Lung microvascular endothelial cell (primary cell): ENCODE measurements around the gene MALL. TPM values are rescaled to one million over a fixed set of nuclear protein-coding genes. Genes with fewer than 3 reads are reported as not detected.
"Not testable (repeated sequence)": the region's sequence is repeated elsewhere in the genome, so short reads cannot be mapped to it uniquely, and the experiment has no call there.

Source experiments
- DNase-seq, 2 donors: peaks; one replicate each; pipeline versions ENCODE4 v3.0.0 to v3.0.0-alpha.2; 2010; ENCODE audit warnings: low read depth in 2 of 2
- total RNA-seq: library from RNA; depleted of rRNA; stranded (reverse); fragments of >200 nt; gene quantifications from 2 replicates; pipeline ENCODE4 v1.2.1, GENCODE V29; 2014

The MALL gene
- total RNA-seq, 1 donor from 2014 or later: 13.7 TPM

DNA sequence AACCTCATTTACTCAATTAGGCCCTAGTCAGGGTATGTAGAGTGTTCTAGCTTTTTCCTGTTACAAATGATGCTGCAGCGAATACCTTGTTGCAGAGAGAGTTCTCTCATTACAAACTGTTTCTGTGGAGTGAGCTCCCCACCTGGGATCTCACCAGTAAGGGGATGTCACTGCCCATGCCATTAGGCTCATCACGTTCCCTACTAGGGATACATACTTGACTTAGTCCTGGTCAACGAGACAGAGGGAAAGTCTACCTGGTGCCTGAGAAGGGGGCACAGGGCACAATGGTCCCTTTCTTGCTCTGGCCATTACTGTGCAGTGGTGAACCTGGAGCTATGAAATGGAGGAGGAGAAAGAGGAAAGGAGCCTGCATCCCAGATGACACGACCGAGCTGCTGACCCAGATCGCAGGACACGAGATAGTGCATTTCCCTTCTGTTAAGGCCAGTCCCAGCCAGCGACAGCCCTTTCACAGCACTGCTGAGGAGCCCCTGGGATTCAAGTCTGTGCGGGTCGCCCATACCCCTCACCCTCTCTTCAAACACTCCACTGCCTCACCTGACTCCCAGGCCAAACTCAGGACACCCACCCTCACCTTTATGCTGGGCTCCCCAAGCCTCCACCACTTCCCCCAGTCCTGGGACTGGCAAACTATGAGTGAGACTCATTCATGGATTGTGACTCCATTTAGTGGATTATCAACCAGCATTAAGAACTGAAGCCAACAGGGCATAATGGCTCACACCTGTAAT, 16.0 kb downstream of the MALL start:
- DNase-seq: no peak

DNA sequence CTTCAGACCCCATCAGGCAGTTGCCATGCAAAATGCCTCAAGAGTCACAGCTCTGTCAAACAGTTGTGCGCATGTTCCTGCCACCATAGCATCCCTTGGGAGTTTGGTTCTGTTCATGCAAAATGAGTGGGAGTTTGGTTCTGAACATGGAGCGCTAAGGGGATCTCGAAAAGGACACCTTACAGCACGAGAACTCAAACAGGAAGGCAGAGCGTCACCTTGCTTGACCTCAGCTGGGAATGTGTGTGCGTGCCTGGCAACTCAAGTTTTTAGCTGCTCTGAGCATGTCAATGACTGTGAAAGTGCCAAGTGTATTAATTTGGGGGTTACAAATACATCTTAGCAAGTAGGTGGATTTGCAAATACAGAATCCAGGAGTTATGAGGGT, 16.6 kb downstream of the MALL start:
- DNase-seq: peak; percentile 67 to 74

DNA sequence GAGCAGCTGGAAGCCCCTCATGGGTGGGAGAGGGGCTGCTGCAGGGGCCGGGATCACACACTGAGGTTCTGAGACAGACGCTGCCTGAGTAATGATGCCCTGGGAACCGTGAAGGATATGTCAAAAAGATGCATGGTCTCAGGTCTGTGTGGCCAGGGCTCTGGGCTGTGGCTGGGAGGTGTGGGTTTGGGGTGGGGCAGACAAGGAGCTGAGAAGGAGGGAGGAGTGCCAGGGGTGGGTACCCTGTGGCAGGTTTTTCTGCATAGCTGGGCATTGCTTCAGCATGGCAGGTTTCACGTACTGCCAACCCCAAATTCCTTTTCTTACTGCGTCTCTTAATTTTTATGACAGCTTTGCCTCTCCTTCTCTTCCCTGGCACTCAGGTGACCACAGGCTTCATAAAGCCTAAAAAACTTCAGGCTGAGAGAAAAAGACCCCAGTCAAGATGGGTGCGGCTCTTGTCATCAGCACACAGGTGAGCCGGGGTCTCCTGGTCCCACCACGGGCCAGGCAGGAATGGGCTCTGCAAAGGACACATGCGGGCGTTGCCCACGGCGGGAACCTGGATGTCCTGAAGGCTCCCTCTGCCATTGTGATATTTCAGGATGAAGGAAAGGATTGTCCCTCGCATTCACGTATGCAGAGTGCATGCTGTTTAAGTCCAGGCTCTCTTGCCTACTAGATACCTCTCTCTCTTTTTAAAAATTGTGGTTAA, 18.0 kb downstream of the MALL start:
- DNase-seq: no peak

DNA sequence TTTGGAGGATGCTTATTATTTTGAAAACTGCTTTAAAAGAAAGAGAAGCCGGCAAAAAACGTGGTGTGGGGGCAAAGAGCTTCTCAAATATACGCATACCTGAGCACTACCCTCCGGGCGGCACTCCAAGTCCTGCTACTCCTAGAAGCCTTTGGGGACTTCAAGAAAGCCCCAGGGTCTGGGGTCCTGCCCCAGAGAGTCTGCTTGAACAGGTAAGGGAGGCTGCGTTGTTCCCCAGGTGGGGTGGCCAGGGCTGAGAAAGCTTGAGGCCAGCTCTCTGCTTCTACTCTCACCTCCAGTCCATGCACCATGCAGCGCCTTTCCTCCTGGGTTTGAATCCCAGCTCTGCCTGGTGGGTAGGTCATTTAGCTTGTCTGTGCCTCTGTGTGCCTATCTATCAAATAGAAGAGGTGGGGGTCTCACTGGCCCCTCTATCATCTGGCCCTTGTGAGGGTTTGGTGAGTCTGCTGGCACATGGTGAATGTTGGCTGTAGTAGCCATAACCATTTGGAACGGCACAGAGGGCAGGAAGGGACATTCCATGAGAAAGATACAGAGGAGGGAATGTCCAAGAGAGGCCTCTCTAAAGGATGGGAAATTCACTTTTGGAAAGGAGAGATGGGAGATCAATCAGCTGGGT, 19.5 kb downstream of the MALL start:
- no peak for DNase-seq

DNA sequence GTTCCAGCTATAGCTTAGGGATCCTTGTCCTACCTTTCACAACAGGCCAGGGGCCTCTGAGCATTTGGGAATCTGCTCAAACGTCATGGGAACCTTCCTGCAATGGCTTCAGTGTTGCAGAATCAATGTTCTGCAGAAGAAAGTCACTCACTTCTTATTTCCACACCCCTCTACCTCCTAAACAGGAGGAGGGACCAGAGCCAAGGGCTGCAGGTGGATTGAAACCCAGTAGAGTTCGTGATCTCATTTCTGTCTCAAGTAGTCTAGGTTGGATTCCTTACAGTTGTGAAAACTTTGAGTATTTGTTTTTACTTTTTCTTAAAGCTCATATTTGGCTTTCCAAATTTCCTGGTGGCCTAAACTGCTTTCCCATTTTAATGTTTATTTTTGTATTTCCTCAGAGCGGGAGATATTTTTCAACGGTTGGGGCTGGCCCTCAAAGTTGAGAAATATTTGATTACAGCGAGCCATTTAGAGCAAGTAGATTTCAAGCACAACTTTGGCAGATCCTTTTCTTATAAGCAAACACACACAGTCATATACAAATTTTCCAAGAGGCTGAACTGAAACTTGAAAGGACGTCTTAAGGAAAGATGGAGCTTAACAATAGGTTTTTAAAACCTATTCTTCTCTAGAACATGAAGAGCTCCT, 20.6 kb downstream of the MALL start:
- DNase-seq: not testable (repeated sequence)

DNA sequence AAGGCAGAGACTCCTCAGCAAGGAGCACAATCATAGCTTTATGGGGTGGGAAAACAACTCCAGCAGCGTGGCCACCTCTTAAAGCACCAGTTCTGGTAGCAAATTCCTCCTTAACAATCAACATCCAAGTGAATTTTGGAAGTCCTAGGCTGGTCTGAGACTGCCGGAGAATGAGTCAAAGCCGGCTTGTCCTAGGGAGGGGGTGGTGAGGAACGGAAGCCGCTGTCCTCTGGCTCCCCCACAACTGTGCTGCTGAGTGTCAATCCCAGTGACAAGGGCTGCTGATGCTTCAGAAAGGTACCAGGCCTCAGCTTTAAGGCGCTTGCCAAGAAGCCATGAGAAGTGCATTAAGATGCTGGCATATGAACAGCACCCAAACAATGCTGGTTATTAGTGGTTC, 21.7 kb downstream of the MALL start:
- DNase-seq: not testable (repeated sequence)

DNA sequence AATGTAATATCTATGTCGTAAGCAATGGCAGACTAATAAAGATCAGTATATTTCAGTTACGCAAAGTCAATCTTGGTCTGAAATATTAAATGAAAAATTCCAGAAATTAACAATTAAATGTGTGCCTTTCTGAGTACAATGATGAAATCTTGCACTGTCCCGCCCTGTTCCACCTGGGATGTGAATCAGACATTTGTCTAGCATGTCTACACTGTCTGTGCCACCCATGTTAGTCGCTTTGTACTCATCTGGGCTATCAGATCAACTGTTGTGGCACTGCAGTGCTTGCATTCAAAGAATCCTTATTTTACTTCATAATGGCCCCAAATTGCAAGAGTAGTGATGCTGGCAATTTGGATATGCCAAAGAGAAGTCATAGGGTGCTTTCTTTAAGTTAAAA, 25.5 kb downstream of the MALL start:
- DNase-seq: not testable (repeated sequence)

DNA sequence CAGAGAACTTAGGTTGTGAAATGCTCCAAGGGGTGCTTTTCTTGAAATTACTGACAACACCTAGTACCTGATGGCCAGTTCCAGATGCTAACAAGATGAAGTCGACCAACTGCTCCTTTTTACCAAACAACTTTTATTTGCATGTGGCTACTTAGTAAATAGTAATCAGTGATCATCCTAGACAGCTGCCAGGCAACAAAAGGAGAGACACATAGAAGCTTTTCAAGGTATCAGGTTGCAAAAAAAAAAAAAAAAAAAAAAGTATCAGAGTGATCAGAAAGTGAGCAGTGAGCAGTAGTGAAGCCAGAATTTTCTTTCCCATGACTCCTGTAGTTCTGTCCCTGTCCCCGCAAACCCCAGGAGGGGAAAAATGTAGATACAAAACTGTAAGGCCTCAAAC, 31.9 kb downstream of the MALL start:
- DNase-seq: not testable (repeated sequence)

DNA sequence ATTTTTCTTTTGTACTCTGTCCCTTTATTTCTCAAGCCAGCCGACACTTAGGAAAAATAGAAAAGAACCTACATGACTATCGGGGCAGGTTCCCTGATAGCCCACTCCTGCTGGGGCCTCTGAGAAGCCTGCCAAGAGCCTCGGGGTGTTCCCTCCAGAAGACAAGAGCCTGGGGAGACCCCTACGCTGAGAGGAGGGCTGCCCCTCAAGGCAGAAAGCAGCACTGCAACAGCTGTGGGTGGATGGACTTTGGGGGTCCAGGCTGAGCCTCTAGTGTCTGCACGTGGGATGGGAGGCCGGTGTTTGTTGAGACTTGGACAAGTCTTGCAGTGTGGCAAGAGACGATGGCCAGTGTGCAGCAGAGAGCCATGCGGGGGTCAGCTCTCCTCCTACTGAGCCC, 32.5 kb downstream of the MALL start:
- not testable (repeated sequence) for DNase-seq

DNA sequence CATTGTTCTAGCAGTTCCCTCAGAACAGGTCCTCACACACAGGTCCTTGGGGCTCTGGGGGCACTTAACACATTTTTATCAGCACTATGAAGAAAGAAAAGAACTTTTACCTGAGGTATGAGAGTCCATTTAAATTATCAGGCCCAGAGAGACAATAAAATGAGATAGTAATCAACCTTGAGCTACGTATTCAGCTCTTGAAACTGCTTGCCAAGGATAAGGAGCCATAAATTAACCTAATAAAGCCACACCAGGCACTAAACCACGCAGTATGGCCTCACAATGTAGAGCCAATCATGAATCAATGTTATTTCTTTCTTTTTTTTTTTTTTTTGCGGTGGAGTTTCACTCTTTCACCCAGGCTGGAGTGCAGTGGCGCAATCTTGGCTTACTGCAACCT, 37.5 kb downstream of the MALL start:
- not testable (repeated sequence) for DNase-seq

DNA sequence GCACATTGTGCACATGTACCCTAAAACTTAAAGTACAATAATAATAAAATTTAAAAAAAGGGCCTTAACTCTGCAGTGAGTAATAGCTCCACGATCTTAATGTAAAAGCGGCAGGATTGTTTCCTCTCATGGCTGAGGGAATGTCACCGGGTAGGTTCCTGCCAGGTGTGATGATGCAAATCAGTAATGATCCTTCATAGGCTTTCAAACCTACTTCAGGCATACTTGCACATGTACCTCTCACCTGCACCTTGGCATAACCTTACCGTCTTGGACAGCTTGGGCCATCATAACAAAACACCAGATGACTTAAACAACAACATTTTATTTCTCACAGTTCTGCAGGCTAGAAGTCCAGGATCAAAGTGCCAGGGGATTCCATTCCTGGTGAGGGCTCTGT, 39.7 kb downstream of the MALL start:
- not testable (repeated sequence) for DNase-seq

DNA sequence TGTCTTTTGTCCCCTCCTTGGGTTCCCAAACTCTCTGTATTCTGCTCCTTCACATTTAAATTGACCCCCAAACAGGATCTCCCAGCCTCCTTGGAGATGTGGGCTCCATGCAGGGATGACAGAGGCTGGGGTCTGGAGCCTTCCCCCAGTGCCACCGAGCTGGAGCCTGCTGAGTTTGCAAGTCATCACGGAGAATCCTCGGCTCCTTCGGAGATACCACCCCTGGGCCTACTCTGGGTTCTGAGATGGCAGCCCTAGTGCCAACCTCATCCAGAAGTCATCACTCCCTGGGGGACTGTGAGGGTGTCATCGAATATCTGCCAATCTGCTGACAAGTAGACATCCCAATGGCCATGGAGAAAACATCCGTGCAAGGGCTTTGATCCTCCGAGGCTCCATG, 45.8 kb downstream of the MALL start:
- DNase-seq: peak; percentile 0

DNA sequence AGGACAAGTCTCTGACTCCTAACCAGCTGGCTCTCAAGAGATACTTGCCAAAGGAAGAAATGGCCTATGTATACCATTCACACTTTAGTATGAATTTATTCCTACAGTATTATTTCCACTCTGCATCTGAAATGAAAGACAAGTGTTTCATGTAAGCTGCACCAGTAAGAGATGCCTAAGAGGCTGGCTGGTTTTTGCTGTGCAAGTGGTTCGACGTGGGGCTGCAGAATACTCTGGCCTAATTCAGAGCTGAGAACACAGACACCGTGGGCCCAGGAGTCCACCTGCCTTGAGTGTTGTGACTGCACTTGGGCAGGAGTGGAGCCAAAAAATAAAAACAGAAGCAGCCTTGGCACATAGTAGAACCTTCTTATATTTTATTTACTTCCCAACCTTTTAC, 47.5 kb downstream of the MALL start:
- DNase-seq: peak; percentile 0

DNA sequence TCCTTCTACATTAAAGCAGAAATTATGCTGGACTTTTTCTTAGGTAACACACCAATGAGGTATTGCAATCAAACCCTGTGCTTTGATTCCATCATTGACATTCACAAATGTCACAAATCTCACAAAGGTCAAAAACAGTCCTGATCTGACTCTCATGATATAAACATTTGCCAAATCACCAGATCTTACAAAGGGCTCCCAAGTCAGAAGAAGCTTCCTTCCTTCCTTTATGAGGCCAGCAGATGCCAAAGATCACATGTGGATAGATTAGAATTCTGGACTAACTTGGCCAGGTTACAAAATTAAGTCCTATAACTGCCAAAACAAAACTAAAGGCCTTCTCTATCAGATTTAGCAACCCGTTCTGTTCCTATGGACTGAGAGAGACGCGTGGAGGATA, 53.3 kb downstream of the MALL start:
- DNase-seq: not testable (repeated sequence)

DNA sequence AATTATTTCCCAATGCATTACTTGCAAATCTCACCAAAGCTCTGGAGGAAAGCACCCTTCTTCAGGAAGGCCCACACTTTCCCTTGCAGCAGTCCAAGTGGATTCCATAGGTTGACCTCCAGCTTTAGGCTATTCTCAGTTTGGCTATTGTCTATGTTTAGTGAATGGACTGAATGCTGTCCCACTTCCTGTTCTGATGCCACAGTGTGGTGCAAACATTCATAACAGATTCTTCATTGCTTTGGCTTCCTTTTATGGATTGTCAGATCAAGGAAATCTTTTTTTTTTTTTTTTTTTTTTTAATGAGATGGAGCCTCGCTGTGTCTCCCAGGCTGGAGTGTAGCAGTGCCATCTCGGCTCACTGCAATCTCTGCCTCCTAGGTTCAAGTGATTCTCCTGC, 55.1 kb downstream of the MALL start:
- not testable (repeated sequence) for DNase-seq

DNA sequence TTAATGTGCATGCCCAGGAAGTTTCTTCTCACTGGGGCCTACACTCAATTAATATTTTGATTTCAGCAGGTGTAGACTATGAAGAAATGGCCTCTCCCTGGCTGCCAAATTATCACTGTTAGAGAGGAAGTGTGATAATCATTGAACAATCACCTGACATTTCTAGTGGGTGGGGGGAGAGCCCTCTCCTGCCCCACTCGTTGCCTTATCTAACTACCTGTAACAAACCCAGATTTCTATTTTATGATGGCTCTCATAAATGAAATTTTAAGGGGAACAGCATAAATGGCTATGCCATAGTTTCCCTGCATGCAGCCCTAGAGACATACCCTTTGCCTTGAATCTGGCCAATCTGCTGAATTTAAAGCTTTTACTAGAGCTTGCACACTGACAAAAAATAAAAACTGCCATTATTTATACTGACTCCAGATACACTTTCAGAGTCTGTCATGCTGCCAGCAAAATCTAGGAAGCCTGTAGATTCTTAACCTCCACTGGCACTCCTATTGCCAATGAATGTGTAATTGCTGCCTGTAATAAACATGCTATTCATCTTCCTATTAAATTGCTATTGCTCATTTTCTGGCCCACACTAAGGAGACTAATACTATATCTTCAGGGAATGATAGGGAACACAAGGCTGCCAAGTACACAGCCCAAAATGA, 55.8 kb downstream of the MALL start:
- not testable (repeated sequence) for DNase-seq

DNA sequence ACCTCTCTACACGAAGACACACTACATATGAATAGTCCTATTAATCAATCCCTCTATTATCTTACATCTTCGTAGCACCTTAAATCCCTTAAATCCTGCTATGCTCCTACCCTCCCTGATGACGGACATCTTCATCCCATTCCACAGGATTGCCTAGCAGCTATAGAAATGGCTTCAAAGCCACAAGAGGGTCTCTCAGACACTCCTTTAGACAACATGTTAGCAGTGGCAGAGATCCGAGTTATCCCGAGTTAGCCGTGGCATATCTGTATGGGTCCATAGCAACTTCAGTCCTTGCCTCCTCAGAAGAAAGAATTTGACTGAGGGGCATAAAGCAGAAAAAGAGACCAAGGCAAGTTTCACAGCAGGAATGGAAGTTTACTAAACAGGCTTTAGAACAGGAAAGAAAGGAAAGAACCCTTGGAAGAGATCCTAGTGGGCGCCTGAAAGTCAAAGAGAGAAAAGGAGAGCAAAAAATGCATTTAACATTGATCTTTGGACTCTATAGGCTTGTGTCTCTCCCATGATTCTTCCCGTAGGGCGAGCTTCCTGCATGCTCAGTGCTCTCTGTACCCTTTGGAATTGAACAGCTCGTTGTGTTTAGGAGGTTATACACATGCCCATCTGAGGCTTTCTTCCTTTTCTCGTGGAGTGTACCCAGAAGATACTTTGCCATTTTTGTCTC, 56.5 kb downstream of the MALL start:
- DNase-seq: not testable (repeated sequence)

DNA sequence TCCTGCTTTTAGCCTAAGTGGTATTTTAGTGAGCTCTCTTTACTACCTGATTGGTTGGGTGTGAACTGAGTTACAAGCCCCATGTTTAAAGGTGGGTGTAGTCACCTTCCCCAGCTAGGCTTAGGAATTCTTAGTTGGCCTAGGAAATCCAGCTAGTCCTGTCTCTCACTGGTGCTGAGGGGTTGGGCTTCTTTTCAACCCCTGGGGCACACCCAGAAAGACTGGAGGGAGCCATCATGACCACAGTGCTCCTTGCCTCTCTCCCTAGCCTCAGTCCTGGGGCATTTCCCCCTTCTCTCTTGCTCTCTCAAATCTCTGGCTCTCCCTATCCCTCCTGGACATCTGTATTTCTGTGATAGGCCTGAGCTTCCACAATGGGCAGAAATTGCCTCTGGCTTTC, 57.6 kb downstream of the MALL start:
- not testable (repeated sequence) for DNase-seq

DNA sequence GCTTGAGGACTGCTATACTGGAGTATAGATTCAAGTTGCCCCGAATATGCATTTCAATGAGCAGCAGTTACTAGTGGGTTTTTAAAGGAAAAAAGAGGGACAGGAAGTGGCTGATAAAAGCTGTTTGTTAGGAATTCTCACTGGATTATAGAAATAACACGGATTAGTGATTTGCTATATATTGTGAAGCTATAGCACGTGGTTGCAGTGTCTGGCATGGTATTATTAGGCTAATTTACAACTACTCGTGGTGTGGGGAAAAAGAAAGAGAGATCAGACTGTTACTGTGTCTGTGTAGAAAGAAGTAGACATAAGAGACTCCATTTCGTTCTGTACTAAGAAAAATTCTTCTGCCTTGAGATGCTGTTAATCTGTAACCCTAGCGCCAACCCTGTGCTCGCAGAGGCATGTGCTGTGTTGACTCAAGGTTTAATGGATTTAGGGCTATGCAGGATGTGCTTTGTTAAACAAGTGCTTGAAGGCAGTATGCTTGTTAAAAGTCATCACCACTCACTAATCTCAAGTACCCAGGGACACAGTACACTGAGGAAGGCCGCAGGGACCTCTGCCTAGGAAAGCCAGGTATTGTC, 59.7 kb downstream of the MALL start:
- not testable (repeated sequence) for DNase-seq
